GM21737 (cell line): ENCODE measurements around the gene ZNF621.
"Not testable (repeated sequence)": the region's sequence is repeated elsewhere in the genome, so short reads cannot be mapped to it uniquely, and the experiment has no call there.

ENCODE experiments used
- ATAC-seq: cut with Tn5 transposase; IDR thresholded peaks from one replicate; pipeline ENCODE4 v1.9.1; 2021; ENCODE audit warnings: mild to moderate bottlenecking, moderate library complexity; ENCODE audit not compliant: unreplicated experiment

ZNF621 gene

DNA sequence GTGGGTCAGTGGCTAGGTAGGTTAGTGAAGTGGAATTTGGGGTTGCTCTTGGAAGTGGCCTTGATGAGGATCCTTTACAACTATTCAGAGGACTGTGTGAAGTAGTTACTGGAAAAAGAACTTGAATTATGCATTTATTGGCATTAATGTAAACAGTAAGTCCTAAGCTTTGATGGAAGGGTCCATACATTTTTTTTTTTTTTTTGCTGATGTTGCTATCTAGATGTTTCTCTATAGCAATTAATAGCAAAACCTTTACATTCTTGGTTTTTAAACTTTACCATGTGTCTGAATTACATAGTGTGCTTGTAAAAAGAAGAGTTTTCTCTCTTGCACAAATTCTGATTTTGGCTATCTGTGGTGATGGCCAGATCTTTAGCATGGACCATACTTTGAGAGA is 9.5 kb downstream of the ZNF621 start:
- ATAC-seq: no peak

- ATAC-seq: no peak
Measured at GRCh38 chr3:40546816-40547215, 22.1 kb downstream of the ZNF621 start.

- ATAC-seq: no peak
Measured at GRCh38 chr3:40550167-40550566, 25.4 kb downstream of the ZNF621 start.

DNA sequence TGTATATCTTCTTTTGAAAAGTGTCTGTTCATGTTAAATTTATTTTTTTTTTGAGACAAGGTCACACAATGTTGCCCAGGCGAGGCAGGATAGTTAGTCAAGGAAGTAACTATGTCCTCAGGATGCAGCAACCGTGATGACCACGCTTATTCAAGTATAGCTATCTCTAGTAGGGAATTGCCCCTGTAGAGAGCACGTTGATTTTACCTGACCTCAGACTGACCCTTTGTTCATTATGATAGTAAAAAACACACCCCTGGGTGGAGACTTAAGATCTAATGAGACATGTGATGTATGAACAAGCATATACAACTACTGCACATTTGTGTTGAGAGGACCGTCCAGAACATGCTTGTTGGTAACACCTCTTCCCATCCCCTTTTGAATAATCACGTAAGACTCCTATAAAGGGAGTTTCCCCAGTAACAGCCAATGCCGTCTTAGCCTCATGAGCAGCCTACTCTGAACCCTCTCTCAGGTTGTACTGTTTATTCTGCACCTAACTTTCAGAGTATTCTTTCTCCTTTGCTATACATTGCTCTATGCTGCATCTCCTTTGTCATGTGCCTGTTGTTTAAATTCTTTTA is 32.9 kb downstream of the ZNF621 start:
- ATAC-seq: no peak

GRCh38 chr3:40562482-40562881 is 37.7 kb downstream of the ZNF621 start:
- ATAC-seq: not testable (repeated sequence)

- ATAC-seq: not testable (repeated sequence)
Measured at GRCh38 chr3:40565629-40566028, 40.9 kb downstream of the ZNF621 start.

- no peak for ATAC-seq
Measured at GRCh38 chr3:40566694-40567093, 41.9 kb downstream of the ZNF621 start.

- ATAC-seq: no peak
Measured at GRCh38 chr3:40572588-40572987, 47.8 kb downstream of the ZNF621 start.

DNA sequence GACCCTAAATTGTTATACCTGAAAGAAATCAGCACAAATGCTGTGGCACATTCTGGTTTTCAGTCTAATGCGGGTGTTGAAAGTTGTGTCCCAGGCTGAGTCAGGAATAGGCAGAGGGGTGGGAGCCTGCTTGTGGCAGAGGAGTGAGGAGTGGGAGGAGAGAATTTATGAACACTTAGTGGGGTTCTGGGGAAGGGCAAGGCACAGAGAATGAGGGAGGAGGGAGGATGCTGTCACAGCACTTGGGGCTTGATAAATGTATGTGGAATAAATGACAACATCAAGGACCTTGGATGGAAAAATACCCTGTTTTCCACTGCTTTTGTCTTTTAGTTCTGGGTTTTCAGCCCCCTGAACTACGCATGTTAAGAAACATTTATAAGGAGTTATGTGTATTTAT is 49.3 kb downstream of the ZNF621 start:
- ATAC-seq: no peak

DNA sequence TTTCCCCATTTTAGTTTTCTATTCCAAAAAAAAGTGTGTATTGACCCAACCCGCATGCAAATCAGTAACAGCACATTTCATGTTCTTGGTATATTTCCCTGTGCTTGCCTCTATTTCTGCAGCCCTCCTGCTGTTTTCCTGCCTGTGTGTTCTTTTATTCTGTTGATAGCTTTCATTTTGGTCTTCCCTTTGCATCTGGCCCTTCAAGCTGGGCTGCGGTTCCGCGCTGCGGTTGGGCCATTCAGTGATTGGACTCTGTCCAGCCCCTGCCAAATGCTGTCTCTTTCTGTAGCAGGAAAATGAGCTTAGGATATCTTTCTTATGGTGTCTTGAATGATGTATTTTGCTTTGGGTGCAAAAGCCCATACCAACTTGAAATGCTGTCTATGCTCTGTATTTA is 49.9 kb downstream of the ZNF621 start:
- ATAC-seq: no peak

GRCh38 chr3:40576396-40576795 is 51.6 kb downstream of the ZNF621 start:
- no peak for ATAC-seq

DNA sequence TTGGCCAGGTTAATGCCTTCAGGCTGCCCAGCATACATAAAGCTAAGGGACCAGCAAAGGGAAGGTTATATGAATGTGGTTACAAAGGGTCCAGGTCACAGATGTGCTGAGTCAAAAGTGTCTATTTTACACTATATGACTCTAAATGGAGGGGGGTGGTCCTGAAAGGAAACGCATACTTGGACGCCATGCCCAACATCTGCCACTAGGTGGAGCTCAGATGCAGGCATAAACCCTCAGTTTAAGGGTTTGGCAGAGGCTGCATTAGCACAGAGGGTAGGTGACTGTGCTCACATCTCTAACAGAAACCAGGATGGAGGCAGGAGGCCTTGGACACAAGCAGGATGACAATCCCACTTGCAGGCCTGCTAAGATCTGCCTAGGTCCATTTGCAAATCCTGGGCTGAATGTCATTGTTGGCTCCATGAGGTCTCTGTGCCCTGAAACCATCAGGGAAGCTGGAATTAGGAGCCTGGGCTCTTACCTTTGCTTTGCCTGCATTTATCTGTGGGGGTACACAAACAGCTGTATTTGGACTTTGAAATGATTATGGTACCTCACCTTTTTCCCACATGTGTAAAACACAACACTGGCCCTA is 55.8 kb downstream of the ZNF621 start:
- no peak for ATAC-seq

- no peak for ATAC-seq
Measured at GRCh38 chr3:40581166-40581565, 56.4 kb downstream of the ZNF621 start.

- ATAC-seq: no peak
Measured at GRCh38 chr3:40582401-40583027, 57.8 kb downstream of the ZNF621 start.

DNA sequence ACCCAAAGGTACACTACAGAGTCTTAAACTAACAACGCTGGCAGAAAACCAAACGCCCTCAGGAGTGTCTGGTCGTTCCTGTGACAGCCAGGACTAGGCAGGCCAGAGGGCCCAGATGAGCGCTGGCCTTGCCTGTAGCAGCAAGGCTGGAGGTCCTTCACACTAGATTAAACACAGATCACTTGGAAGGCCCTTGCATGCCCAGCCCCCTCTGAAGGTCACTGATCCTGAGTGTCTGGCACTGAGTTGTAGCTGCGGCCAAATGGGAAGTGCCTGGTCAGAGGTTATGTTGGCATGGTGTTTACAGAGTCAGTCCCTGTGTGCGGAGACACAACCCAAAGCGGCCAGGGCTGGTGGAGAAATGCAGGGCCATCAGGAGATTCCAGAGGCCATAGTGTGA is 58.9 kb downstream of the ZNF621 start:
- no peak for ATAC-seq

- no peak for ATAC-seq
Measured at GRCh38 chr3:40584625-40585189, 59.9 kb downstream of the ZNF621 start.

GRCh38 chr3:40585381-40586016 is 60.7 kb downstream of the ZNF621 start:
- ATAC-seq: no peak

- ATAC-seq: no peak
Measured at GRCh38 chr3:40586901-40587300, 62.1 kb downstream of the ZNF621 start.

DNA sequence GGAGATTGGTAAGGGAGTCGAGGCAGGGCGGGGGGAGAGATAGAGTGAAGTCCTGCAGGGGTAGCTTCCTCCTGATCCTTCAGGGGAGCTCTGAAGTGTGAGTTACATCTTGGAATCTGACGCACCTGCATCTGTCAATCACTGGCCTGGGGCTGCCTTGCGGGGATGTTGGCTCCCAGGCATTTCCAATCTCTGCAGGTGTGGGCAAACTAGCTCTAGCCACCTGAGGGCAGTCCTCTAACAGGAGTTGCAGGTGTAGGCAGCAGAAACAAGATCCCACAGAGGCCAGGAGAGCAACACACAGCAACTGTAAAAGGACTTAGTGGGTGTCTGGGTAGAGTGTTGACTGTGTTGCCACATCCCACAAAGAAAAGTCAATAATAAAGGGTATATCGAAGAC is 63.6 kb downstream of the ZNF621 start:
- ATAC-seq: no peak
